Keratinocyte (primary cell): ENCODE data around the gene NCOA7. TPM values are rescaled to one million over a fixed set of nuclear protein-coding genes. Genes with fewer than 3 reads are reported as not detected.

Experiments used
- DNase-seq: peaks from one replicate; pipeline ENCODE4 v3.0.0-alpha.2; 2011; ENCODE audit warnings: low read depth, missing footprints, low spot score
- FAIRE-seq: peaks from 2 replicates; lab custom pipeline; 2011; peaks lifted over from hg19 to GRCh38; lab: Jason Lieb, UNC
- H2AFZ ChIP-seq: 2 replicates; pipeline ENCODE4 v1.6.0; 2012; ENCODE audit warnings: low read length, control low read depth, inconsistent platforms; ENCODE audit not compliant: control insufficient read depth
- H3K27ac ChIP-seq: 2 replicates; pipeline ENCODE4 v1.5.1; 2011; ENCODE audit warnings: low read length; ENCODE audit not compliant: control insufficient read depth, insufficient read depth
- H3K27me3 ChIP-seq: 3 replicates; pipeline ENCODE4 v1.6.0; 2011; ENCODE audit warnings: low read length; ENCODE audit not compliant: control insufficient read depth, insufficient read depth; ENCODE audit errors: extremely low read depth
- H3K36me3 ChIP-seq, 2 experiments: 2 replicates in 1 of 2; 3 replicates in 1 of 2; pipeline ENCODE4 v1.5.1; 2011; ENCODE audit warnings: low read length in 2 of 2, mild to moderate bottlenecking in 1 of 2; ENCODE audit not compliant: control insufficient read depth in 2 of 2, insufficient read depth in 2 of 2; ENCODE audit errors: extremely low read depth in 1 of 2
- H3K4me1 ChIP-seq: 3 replicates; pipeline ENCODE4 v1.5.1; 2011; ENCODE audit warnings: low read length; ENCODE audit not compliant: control insufficient read depth, insufficient read depth; ENCODE audit errors: extremely low read depth
- H3K4me2 ChIP-seq: 3 replicates; pipeline ENCODE4 v1.6.0; 2011; ENCODE audit warnings: low read depth, low read length; ENCODE audit not compliant: control insufficient read depth, insufficient read depth; ENCODE audit errors: extremely low read depth
- H3K4me3 ChIP-seq, 3 experiments: fragments of 200-600 bp in 1 of 3; sonication (generic) in 1 of 3; 2 replicates in 2 of 3; 3 replicates in 1 of 3; pipeline ENCODE4 v1.5.1; 2011 to 2016; ENCODE audit warnings: low read length in 3 of 3, mild to moderate bottlenecking in 3 of 3, control low read depth in 2 of 3, inconsistent platforms in 1 of 3, low read depth in 1 of 3, mixed read lengths in 1 of 3, mixed run types in 1 of 3, moderate library complexity in 1 of 3; ENCODE audit not compliant: control insufficient read depth in 2 of 3, insufficient read depth in 2 of 3; ENCODE audit errors: extremely low read depth in 1 of 3
- H3K79me2 ChIP-seq: 2 replicates; pipeline ENCODE4 v1.6.0; 2012; ENCODE audit warnings: low read length; ENCODE audit not compliant: control insufficient read depth, insufficient read depth
- H3K9ac ChIP-seq: 3 replicates; pipeline ENCODE4 v1.6.0; 2011; ENCODE audit warnings: low read length; ENCODE audit not compliant: control insufficient read depth, insufficient read depth; ENCODE audit errors: extremely low read depth
- H3K9me1 ChIP-seq: 3 replicates; pipeline ENCODE4 v1.6.0; 2011; ENCODE audit warnings: low read length; ENCODE audit not compliant: control insufficient read depth, insufficient read depth; ENCODE audit errors: extremely low read depth
- H3K9me3 ChIP-seq: 2 replicates; pipeline ENCODE4 v1.5.1; 2012; ENCODE audit warnings: low read depth, low read length; ENCODE audit not compliant: control insufficient read depth
- H4K20me1 ChIP-seq: 3 replicates; pipeline ENCODE4 v1.6.0; 2011; ENCODE audit warnings: low read length; ENCODE audit not compliant: control insufficient read depth, insufficient read depth; ENCODE audit errors: extremely low read depth
- CTCF ChIP-seq, 3 experiments: IDR thresholded peaks in 1 of 3; conservative IDR thresholded peaks in 1 of 3; optimal IDR thresholded peaks in 1 of 3; 2 replicates in 2 of 3; 3 replicates in 1 of 3; pipeline versions ENCODE3 to v1.5.1; 2011; ENCODE audit warnings: low read length in 3 of 3, mild to moderate bottlenecking in 3 of 3, moderate library complexity in 2 of 3, control low read depth in 1 of 3, inconsistent platforms in 1 of 3; ENCODE audit not compliant: insufficient read depth in 2 of 3; ENCODE audit errors: extremely low read depth in 1 of 3
- EZH2 ChIP-seq: IDR thresholded peaks from one replicate; pipeline ENCODE4 v1.6.1; 2012; ENCODE audit warnings: inconsistent platforms, mild to moderate bottlenecking, low read length, moderate library complexity
- dilution Hi-C: fragments of 300-500 bp; cut with MboI; formaldehyde crosslinking; loops from one replicate; pipeline ENCODE4 v1.7.0; 2020; ENCODE audit warnings: low sequenced_read_pairs; ENCODE audit not compliant: extremely low pct_ligation_motif_present
- polyA plus RNA-seq, 5 experiments: library from polyadenylated mRNA; depleted of rRNA in 3 of 5; stranded (reverse) in 3 of 5; stranded (forward) in 1 of 5; unstranded in 1 of 5; fragments of >200 nt; gene quantifications; 1 replicate in 1 of 5; 2 replicates in 3 of 5; 3 replicates in 1 of 5; pipeline versions ENCODE4 v1.2.1 to v1.2.3, GENCODE V29; 2011 to 2012; ENCODE audit warnings: missing spikeins in 2 of 5, low read depth in 1 of 5, low replicate concordance in 1 of 5

The NCOA7 gene
- polyA plus RNA-seq, 1 donor (not counting 4 experiments of a cell fraction or from before 2014, with no cell fraction given) = 20.5 TPM

GRCh38 chr6:125927761-125928160 is 137.0 kb downstream of the NCOA7 start:
- H3K4me3 ChIP-seq = no peak overlapping the region
- no peaks in the 10 kb centered on the region for H3K9me3 ChIP-seq
- peaks cover 23% of the 10 kb centered on the region for H3K4me1 ChIP-seq
- no peaks in the 10 kb centered on the region for H3K27me3 ChIP-seq
- H4K20me1 ChIP-seq = no peaks in the 10 kb centered on the region
- H3K9ac ChIP-seq = no peak overlapping the region
- TF ChIP-seq CTCF (optimal IDR thresholded peaks at IDR 0.05 in 1 of 3, IDR thresholded peaks at IDR 0.05 in 1 of 3, conservative IDR thresholded peaks at IDR 0.05 in 1 of 3; ENCODE audit: extremely low read depth in 1 of 3, insufficient read depth in 2 of 3, low read length in 3 of 3) (no peak), EZH2 (no peak)
- dilution Hi-C loops = no loop called here
- no peak for FAIRE-seq
- no peak overlapping the region for H3K4me2 ChIP-seq
- DNase-seq = no peak
- H3K9me1 ChIP-seq = no peaks in the 10 kb centered on the region
- H3K79me2 ChIP-seq = no peaks in the 10 kb centered on the region
- peaks cover 4 to 16% of the 10 kb centered on the region in 2 experiments for H3K36me3 ChIP-seq
- no peak overlapping the region for H3K27ac ChIP-seq
- no peak overlapping the region for H2AFZ ChIP-seq

DNA sequence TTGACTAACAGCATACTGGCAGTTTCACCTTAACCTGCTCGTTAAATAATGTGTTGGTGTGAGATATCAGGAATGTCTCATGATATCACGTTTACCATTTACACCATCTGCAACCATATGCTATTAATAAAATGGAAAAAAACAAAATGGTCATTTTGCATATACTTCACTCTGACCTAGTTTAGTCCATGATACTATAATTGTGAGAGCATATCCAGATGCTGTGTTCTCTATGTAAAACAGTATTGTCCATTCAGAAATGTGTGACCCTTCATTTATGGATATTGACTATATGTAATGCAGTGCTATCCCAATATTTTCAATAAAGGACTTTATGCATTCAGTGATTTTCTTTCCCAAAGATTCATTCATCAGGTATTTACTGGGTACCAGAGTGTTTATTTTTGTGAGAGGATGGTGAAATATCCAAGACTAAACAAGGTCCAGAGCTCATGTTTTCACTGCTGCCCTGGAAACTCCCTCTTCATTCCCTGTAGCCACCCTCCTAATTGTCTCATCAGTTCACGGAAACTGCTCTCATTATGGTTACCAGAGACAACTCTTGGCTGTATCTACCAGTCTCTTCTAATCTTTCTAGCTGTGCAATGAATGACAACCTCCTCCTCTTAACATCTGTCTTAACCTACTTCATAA is 140.1 kb downstream of the NCOA7 start:
- DNase-seq (no peak), FAIRE-seq (no peak)
- Histone ChIP-seq H3K9me1 (no peaks in the 10 kb centered on the region), H3K4me1 (no peaks in the 10 kb centered on the region), H3K36me3 (peaks cover 0 to 12% of the 10 kb centered on the region in 2 experiments), H3K4me2 (no peak overlapping the region), H3K79me2 (no peaks in the 10 kb centered on the region), H3K4me3 (no peak overlapping the region), H3K9me3 (no peaks in the 10 kb centered on the region), H2AFZ (no peak overlapping the region), H3K9ac (no peak overlapping the region), H3K27ac (no peak overlapping the region), H3K27me3 (no peaks in the 10 kb centered on the region), H4K20me1 (no peaks in the 10 kb centered on the region)
- TF ChIP-seq CTCF (optimal IDR thresholded peaks at IDR 0.05 in 1 of 3, IDR thresholded peaks at IDR 0.05 in 1 of 3, conservative IDR thresholded peaks at IDR 0.05 in 1 of 3; ENCODE audit: extremely low read depth in 1 of 3, insufficient read depth in 2 of 3, low read length in 3 of 3) = no peak
- no peak for TF ChIP-seq EZH2
- dilution Hi-C loops = no loop called here
